ENCODE data around the gene SLX9.

GRCh38 chr21:44933199-44933917 lies 6.5 kb upstream of the SLX9 start:
- TF ChIP-seq FOXM1 (IDR thresholded peaks at IDR 0.05; ENCODE audit: borderline replicate concordance), result no peak
- TF ChIP-seq BHLHE40 (IDR thresholded peaks at IDR 0.05; ENCODE audit: borderline replicate concordance), result no peak
- no peak for TF ChIP-seq ELF4 (IDR thresholded peaks at IDR 0.05)
- no peak for TF ChIP-seq NFRKB (IDR thresholded peaks at IDR 0.05)
- TF ChIP-seq SUZ12 (IDR thresholded peaks at IDR 0.05), result no peak
- TF ChIP-seq TARDBP (IDR thresholded peaks at IDR 0.05), result no peak
- TF ChIP-seq ARNT (IDR thresholded peaks at IDR 0.05), result no peak
- no peak for TF ChIP-seq PKNOX1 (IDR thresholded peaks at IDR 0.05)
- no peak for TF ChIP-seq CTBP1 (IDR thresholded peaks at IDR 0.05; ENCODE audit: borderline replicate concordance)
- TF ChIP-seq FOXA1 (IDR thresholded peaks at IDR 0.05), result no peak
